K562 (cell line): Measurements from ENCODE around the gene LLGL2. TPM values are rescaled to one million over a fixed set of nuclear protein-coding genes. Genes with fewer than 3 reads are reported as not detected.
A peak's percentile ranks its signal among the peaks of the same experiment; 100 is the strongest.

Experiments used
- ATAC-seq: fragments of 200-7000 bp; cut with Tn5 transposase; 3 replicates; pipeline ENCODE4 v1.9.1; 2020; ENCODE audit warnings: moderate library complexity
- BruUV-seq: library from RNA; stranded (reverse); fragments of 400-500 nt; replicated peaks from 2 replicates; lab custom pipeline; 2021; lab: Mats Ljungman, UMichigan
- CTCF ChIA-PET: fragments of 300-600 bp; formaldehyde crosslinking; extraction: SDS; loops from one replicate; lab custom pipeline; 2021; ENCODE audit warnings: low intra/inter-chr PET ratio; lab: Yijun Ruan, JAX
- POLR2A ChIA-PET: fragments of 300-600, 350-650 bp; sonication (Branson Sonifier 250); formaldehyde crosslinking; extraction: SDS; loops from one replicate; lab custom pipeline; 2021; ENCODE audit warnings: antibody characterized with exemption, inconsistent platforms; lab: Yijun Ruan, JAX
- DNase-seq, 4 experiments: peaks; one replicate each; pipeline versions ENCODE4 v3.0.0 to v3.0.0-alpha.2; 2011 to 2018; ENCODE audit warnings: low spot score in 3 of 4, mixed read lengths in 3 of 4; ENCODE audit errors: extremely low read depth in 1 of 4
- FAIRE-seq: peaks from 2 replicates; lab custom pipeline; 2011; peaks lifted over from hg19 to GRCh38; lab: Jason Lieb, UNC
- H2AFZ ChIP-seq: 2 replicates; pipeline ENCODE4 v1.6.0; 2011; ENCODE audit warnings: low read depth, low read length, control low read depth, inconsistent platforms
- H3K27ac ChIP-seq: fragments of 200-600 bp; 3 replicates; pipeline ENCODE4 v1.8.0; 2011; ENCODE audit warnings: low read depth, mild to moderate bottlenecking, control low read depth, inconsistent platforms, low read length, moderate library complexity, mixed read lengths; ENCODE audit errors: extremely low read depth
- H3K27me3 ChIP-seq, 2 experiments: fragments of 300-600 bp in 1 of 2; 2 replicates in 1 of 2; 3 replicates in 1 of 2; pipeline versions ENCODE4 v1.6.0 to v1.8.0; 2011; ENCODE audit warnings: inconsistent platforms in 2 of 2, low read length in 2 of 2, mild to moderate bottlenecking in 1 of 2, mixed read lengths in 1 of 2, moderate library complexity in 1 of 2; ENCODE audit not compliant: control insufficient read depth in 2 of 2, insufficient read depth in 2 of 2
- H3K36me3 ChIP-seq: fragments of 300-600 bp; 3 replicates; pipeline ENCODE4 v1.8.0; 2011; ENCODE audit warnings: mild to moderate bottlenecking, low read length, inconsistent platforms; ENCODE audit not compliant: control insufficient read depth, insufficient read depth
- H3K4me1 ChIP-seq, 2 experiments: fragments of 200-600 bp in 1 of 2; replicated peaks in 1 of 2; 2 replicates in 1 of 2; 3 replicates in 1 of 2; pipeline versions ENCODE4 v1.5.1 to v1.8.0; 2011; ENCODE audit warnings: inconsistent platforms in 2 of 2, low read length in 2 of 2, mild to moderate bottlenecking in 1 of 2, mixed read lengths in 1 of 2, moderate library complexity in 1 of 2; ENCODE audit not compliant: control insufficient read depth in 2 of 2, insufficient read depth in 2 of 2
- H3K4me2 ChIP-seq: 2 replicates; pipeline ENCODE4 v1.6.1; 2011; ENCODE audit warnings: low read length, control low read depth, inconsistent platforms, mixed read lengths; ENCODE audit not compliant: insufficient read depth
- H3K4me3 ChIP-seq: fragments of 200-600 bp; sonication (generic), shearing (Covaris generic); 2 replicates; pipeline ENCODE4 v1.5.1; 2016; ENCODE audit warnings: control low read depth, inconsistent platforms
- H3K79me2 ChIP-seq: fragments of 200-600 bp; 3 replicates; pipeline ENCODE4 v1.8.0; 2011; ENCODE audit warnings: low read length, inconsistent platforms; ENCODE audit not compliant: control insufficient read depth, insufficient read depth
- H3K9ac ChIP-seq, 2 experiments: 2 replicates each; pipeline versions ENCODE4 v1.6.0 to v1.6.1; 2011; ENCODE audit warnings: low read depth in 2 of 2, low read length in 2 of 2, control low read depth in 1 of 2, inconsistent platforms in 1 of 2, mild to moderate bottlenecking in 1 of 2, mixed read lengths in 1 of 2; ENCODE audit not compliant: insufficient read depth in 1 of 2
- H3K9me1 ChIP-seq: one replicate; pipeline ENCODE4 v1.6.0; 2011; ENCODE audit warnings: inconsistent platforms, mild to moderate bottlenecking, low read length, moderate library complexity; ENCODE audit not compliant: control insufficient read depth, insufficient read depth
- H3K9me3 ChIP-seq: replicated peaks from 2 replicates; pipeline ENCODE4 v1.5.1; 2011; ENCODE audit warnings: low read depth, low read length, inconsistent platforms; ENCODE audit not compliant: control insufficient read depth, insufficient read depth
- H4K20me1 ChIP-seq: replicated peaks from 2 replicates; pipeline ENCODE4 v1.6.1; 2011; ENCODE audit warnings: low read length, inconsistent platforms, mixed read lengths; ENCODE audit not compliant: control insufficient read depth, insufficient read depth
- FUS ChIP-seq: fragments of 200-400 bp; formaldehyde crosslinking; optimal IDR thresholded peaks from 2 replicates; pipeline ENCODE3; 2017; ENCODE audit warnings: low read depth, low read length
- GATA2 ChIP-seq: sonication (generic); formaldehyde crosslinking; IDR thresholded peaks from 2 replicates; pipeline ENCODE4 v1.4.0; 2020; ENCODE audit warnings: mild to moderate bottlenecking, missing genetic modification reagents
- HDAC8 ChIP-seq: fragments of 450-650 bp; IDR thresholded peaks from 2 replicates; pipeline ENCODE4 v1.6.1; 2016; ENCODE audit warnings: mild to moderate bottlenecking, missing genetic modification characterization, moderate library complexity, missing compliant biosample characterization
- HNRNPL ChIP-seq: fragments of 200-400 bp; formaldehyde crosslinking; IDR thresholded peaks from 2 replicates; pipeline ENCODE4 v1.6.1; 2017; ENCODE audit warnings: low read depth, mild to moderate bottlenecking, low read length
- KLF1 ChIP-seq: fragments of 450-650 bp; IDR thresholded peaks from 2 replicates; pipeline ENCODE4 v1.6.1; 2016; ENCODE audit warnings: missing genetic modification characterization, missing compliant biosample characterization
- NELFE ChIP-seq: IDR thresholded peaks from 2 replicates; pipeline ENCODE4 v1.6.1; 2011; ENCODE audit warnings: mild to moderate bottlenecking; ENCODE audit not compliant: insufficient read depth, insufficient read length
- NFXL1 ChIP-seq: fragments of 450-650 bp; formaldehyde crosslinking; IDR thresholded peaks from 2 replicates; pipeline ENCODE4 v1.4.0; 2021; ENCODE audit warnings: mild to moderate bottlenecking
- PHTF2 ChIP-seq: fragments of 250-450 bp; sonication (Bioruptor Pico); IDR thresholded peaks from 2 replicates; pipeline ENCODE4 v1.5.0; 2021; ENCODE audit warnings: mild to moderate bottlenecking
- POLR2B ChIP-seq: fragments of 450-650 bp; IDR thresholded peaks from 2 replicates; pipeline ENCODE4 v1.6.1; 2018; ENCODE audit warnings: low read depth; ENCODE audit not compliant: partially characterized antibody
- PTTG1 ChIP-seq: fragments of 450-650 bp; IDR thresholded peaks from 2 replicates; pipeline ENCODE4 v1.6.1; 2016; ENCODE audit warnings: low read depth, mild to moderate bottlenecking, missing genetic modification characterization, missing compliant biosample characterization
- SNRNP70 ChIP-seq: fragments of 200-400 bp; formaldehyde crosslinking; optimal IDR thresholded peaks from 2 replicates; pipeline ENCODE3; 2017; ENCODE audit warnings: low read depth, low read length
- ZBTB17 ChIP-seq: fragments of 450-650 bp; formaldehyde crosslinking; IDR thresholded peaks from 2 replicates; pipeline ENCODE4 v1.4.0; 2020; ENCODE audit warnings: mild to moderate bottlenecking
- ZFP30 ChIP-seq: fragments of 250-450 bp; sonication (Bioruptor Pico); IDR thresholded peaks from 2 replicates; pipeline ENCODE4 v1.8.0; 2022; ENCODE audit warnings: moderate library complexity, mild to moderate bottlenecking, inconsistent platforms, borderline replicate concordance
- WGBS: fragments of 100-300 bp; shearing (Covaris generic); methylation state at CpG from one replicate; pipeline ENCODE4 v1.1.6; 2016; ENCODE audit warnings: low coverage, mixed read lengths; ENCODE audit not compliant: insufficient coverage; ENCODE audit errors: missing lambda C conversion rate; 5-methylcytosine and 5-hydroxymethylcytosine counted together
- in situ Hi-C: fragments of 300-500 bp; cut with MboI; formaldehyde crosslinking; loops from 4 replicates; pipeline ENCODE4 v1.15.0; 2018; ENCODE audit warnings: inconsistent platforms, mixed read lengths
- intact Hi-C: fragments of 100-400 bp; cut with micrococcal nuclease; formaldehyde crosslinking; loops from 2 replicates; pipeline ENCODE4 v1.14.2; 2022
- polyA plus RNA-seq, 8 experiments: library from polyadenylated mRNA; depleted of rRNA in 4 of 8; stranded (reverse) in 5 of 8; unstranded in 3 of 8; fragments of >200 nt; fragmentation: Nextera tagmentation in 2 of 8; fragmentation: Illumina TruSeq in 1 of 8; extraction: Ambion mirVana in 2 of 8; extraction: Trizol in 1 of 8; gene quantifications; 2 replicates each; pipeline versions ENCODE4 v1.2.1 to v1.2.3, GENCODE V29; 2011 to 2014; ENCODE audit warnings: inconsistent platforms in 1 of 8, missing spikeins in 1 of 8
- total RNA-seq, 7 experiments: library from RNA; depleted of rRNA in 6 of 7; stranded (reverse); fragments of >200 nt in 6 of 7; fragmentation: Illumina TruSeq in 2 of 7; extraction: Trizol in 2 of 7; gene quantifications; 2 replicates each; pipeline versions ENCODE4 v1.2.1 to v1.2.3, GENCODE V29; 2011 to 2021; ENCODE audit warnings: low replicate concordance in 1 of 7
- TF ChIP-seq, protein P1 (sequence below), 2 experiments: fragments of 450-650 bp in 1 of 2; sonication (generic) in 1 of 2; formaldehyde crosslinking in 1 of 2; IDR thresholded peaks; 2 replicates each; pipeline versions ENCODE4 v1.7.1 to v1.9.0; 2016 to 2022; ENCODE audit warnings: inconsistent platforms in 1 of 2, mild to moderate bottlenecking in 1 of 2, missing genetic modification reagents in 1 of 2

The LLGL2 gene
- total and polyA plus RNA-seq, 9 of the 15 experiments (the other 6 are each of a cell fraction or from before 2014, with no cell fraction given), result 0.32 to 24.4 (median 10.2) TPM

DNA sequence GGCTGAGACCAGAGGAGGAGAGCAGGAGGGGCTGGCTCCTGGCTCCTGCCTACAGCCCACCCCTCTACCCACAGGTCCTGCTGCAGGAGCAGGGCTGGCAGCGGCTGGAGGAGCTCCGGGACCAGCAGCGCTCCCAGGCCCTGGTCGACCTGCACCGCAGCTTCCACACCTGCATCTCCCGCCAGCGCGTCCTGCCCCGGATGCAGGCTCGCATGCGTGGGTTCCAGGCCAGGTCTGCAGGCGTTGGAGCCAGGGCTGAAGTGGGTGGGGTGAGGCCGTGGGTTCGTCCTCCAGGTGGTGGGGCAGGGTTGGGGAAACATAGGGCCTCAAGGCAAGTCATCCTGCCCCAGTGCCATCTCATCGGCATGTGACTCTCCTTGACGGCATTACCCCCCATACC, 80.3 kb downstream of the LLGL2 start:
- no peak overlapping the region for H3K27ac ChIP-seq
- intact Hi-C loops (no loop called here), in situ Hi-C loops (no loop called here)
- no peaks in the 10 kb centered on the region for H3K9me3 ChIP-seq
- H3K36me3 ChIP-seq, result no peaks in the 10 kb centered on the region
- ATAC-seq, result no peak
- TF ChIP-seq PTTG1 (tag), result no peak
- no peak for TF ChIP-seq FUS
- no peak for TF ChIP-seq POLR2B
- TF ChIP-seq, protein P1, sequence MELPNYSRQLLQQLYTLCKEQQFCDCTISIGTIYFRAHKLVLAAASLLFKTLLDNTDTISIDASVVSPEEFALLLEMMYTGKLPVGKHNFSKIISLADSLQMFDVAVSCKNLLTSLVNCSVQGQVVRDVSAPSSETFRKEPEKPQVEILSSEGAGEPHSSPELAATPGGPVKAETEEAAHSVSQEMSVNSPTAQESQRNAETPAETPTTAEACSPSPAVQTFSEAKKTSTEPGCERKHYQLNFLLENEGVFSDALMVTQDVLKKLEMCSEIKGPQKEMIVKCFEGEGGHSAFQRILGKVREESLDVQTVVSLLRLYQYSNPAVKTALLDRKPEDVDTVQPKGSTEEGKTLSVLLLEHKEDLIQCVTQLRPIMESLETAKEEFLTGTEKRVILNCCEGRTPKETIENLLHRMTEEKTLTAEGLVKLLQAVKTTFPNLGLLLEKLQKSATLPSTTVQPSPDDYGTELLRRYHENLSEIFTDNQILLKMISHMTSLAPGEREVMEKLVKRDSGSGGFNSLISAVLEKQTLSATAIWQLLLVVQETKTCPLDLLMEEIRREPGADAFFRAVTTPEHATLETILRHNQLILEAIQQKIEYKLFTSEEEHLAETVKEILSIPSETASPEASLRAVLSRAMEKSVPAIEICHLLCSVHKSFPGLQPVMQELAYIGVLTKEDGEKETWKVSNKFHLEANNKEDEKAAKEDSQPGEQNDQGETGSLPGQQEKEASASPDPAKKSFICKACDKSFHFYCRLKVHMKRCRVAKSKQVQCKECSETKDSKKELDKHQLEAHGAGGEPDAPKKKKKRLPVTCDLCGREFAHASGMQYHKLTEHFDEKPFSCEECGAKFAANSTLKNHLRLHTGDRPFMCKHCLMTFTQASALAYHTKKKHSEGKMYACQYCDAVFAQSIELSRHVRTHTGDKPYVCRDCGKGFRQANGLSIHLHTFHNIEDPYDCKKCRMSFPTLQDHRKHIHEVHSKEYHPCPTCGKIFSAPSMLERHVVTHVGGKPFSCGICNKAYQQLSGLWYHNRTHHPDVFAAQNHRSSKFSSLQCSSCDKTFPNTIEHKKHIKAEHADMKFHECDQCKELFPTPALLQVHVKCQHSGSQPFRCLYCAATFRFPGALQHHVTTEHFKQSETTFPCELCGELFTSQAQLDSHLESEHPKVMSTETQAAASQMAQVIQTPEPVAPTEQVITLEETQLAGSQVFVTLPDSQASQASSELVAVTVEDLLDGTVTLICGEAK (IDR thresholded peaks at IDR 0.05), result no peak
- TF ChIP-seq, protein P1 (CRISPR knock-in tag; IDR thresholded peaks at IDR 0.05), result no peak
- no peak for TF ChIP-seq PHTF2 (CRISPR knock-in tag)
- TF ChIP-seq GATA2 (CRISPR knock-in tag), result no peak
- TF ChIP-seq HNRNPL, result no peak
- no peak for TF ChIP-seq KLF1 (tag)
- no peak for TF ChIP-seq HDAC8
- TF ChIP-seq ZBTB17, result no peak
- no peak for TF ChIP-seq NELFE
- no peak for TF ChIP-seq SNRNP70
- no peak for TF ChIP-seq NFXL1 (CRISPR knock-in tag)
- no peak for TF ChIP-seq ZFP30 (CRISPR knock-in tag)
- peak overlapping the region in 1 of 2 experiments; percentile 35; a peak in 1 of 4 replicates for H3K9ac ChIP-seq
- ChIA-PET POLR2A (no interaction called here), CTCF (no interaction called here)
- peaks cover 7 to 18% of the 10 kb centered on the region in 2 experiments; a peak in 4 of 5 replicates for H3K27me3 ChIP-seq
- no peaks in the 10 kb centered on the region for H3K79me2 ChIP-seq
- WGBS, result 38% methylated on average over 13 of the region's 16 CpGs
- peaks cover 4% of the 10 kb centered on the region; the same call in 1 of the 2 replicates for H4K20me1 ChIP-seq
- no peaks in the 10 kb centered on the region for H3K9me1 ChIP-seq
- no peak overlapping the region for H2AFZ ChIP-seq
- FAIRE-seq, result no peak
- no peak overlapping the region for H3K4me3 ChIP-seq
- H3K4me1 ChIP-seq, result peaks cover 3 to 27% of the 10 kb centered on the region in 2 experiments; a peak in 3 of 5 replicates
- no TSS peak for BruUV-seq
- no peak for DNase-seq
- H3K4me2 ChIP-seq, result no peak overlapping the region
